KMS-11 (cell line): ENCODE results near the gene GPR21.

Experiments
- H2AFZ ChIP-seq: fragments of 200-600 bp; sonication (generic); 2 replicates; pipeline ENCODE4 v1.6.1; 2016; ENCODE audit warnings: antibody characterized with exemption, mixed run types, low read depth
- H3K27ac ChIP-seq: fragments of 200-600 bp; sonication (generic); 2 replicates; pipeline ENCODE4 v1.6.1; 2016; ENCODE audit warnings: mild to moderate bottlenecking, mixed run types
- H3K27me3 ChIP-seq: fragments of 200-600 bp; sonication (generic); 2 replicates; pipeline ENCODE4 v1.6.1; 2017; ENCODE audit warnings: mild to moderate bottlenecking, low read depth, mixed run types, moderate library complexity; ENCODE audit not compliant: insufficient read depth
- H3K36me3 ChIP-seq: fragments of 200-600 bp; sonication (generic); 2 replicates; pipeline ENCODE4 v1.6.1; 2017; ENCODE audit warnings: mild to moderate bottlenecking, mixed run types; ENCODE audit not compliant: insufficient read depth
- H3K4me1 ChIP-seq: fragments of 200-600 bp; sonication (generic); 2 replicates; pipeline ENCODE4 v1.6.1; 2016; ENCODE audit warnings: mild to moderate bottlenecking, low read depth, mixed run types; ENCODE audit not compliant: poor library complexity, severe bottlenecking
- H3K4me2 ChIP-seq: fragments of 200-600 bp; sonication (generic); 2 replicates; pipeline ENCODE4 v1.7.0; 2016; ENCODE audit warnings: mild to moderate bottlenecking, mixed run types
- H3K4me3 ChIP-seq: fragments of 200-600 bp; sonication (generic); IDR thresholded peaks from 2 replicates; pipeline ENCODE4 v1.6.1; 2017; ENCODE audit warnings: low read depth, low read length, mixed read lengths; ENCODE audit not compliant: insufficient read depth
- H3K79me2 ChIP-seq: fragments of 200-600 bp; sonication (generic); 2 replicates; pipeline ENCODE4 v1.6.1; 2016; ENCODE audit warnings: low read depth, mixed run types; ENCODE audit not compliant: insufficient read depth
- H3K9ac ChIP-seq: fragments of 200-600 bp; sonication (generic); 2 replicates; pipeline ENCODE4 v1.6.1; 2016; ENCODE audit warnings: mild to moderate bottlenecking, mixed run types
- H4K20me1 ChIP-seq: fragments of 200-600 bp; sonication (generic); 2 replicates; pipeline ENCODE4 v1.6.1; 2016; ENCODE audit warnings: mild to moderate bottlenecking, mixed run types; ENCODE audit not compliant: insufficient read depth
- CTCF ChIP-seq: fragments of 200-600 bp; sonication (generic); conservative IDR thresholded peaks from 2 replicates; pipeline ENCODE4 v1.6.1; 2017; ENCODE audit warnings: low read depth, mild to moderate bottlenecking, antibody characterized with exemption, low read length, moderate library complexity, mixed read lengths

Gene GPR21

DNA sequence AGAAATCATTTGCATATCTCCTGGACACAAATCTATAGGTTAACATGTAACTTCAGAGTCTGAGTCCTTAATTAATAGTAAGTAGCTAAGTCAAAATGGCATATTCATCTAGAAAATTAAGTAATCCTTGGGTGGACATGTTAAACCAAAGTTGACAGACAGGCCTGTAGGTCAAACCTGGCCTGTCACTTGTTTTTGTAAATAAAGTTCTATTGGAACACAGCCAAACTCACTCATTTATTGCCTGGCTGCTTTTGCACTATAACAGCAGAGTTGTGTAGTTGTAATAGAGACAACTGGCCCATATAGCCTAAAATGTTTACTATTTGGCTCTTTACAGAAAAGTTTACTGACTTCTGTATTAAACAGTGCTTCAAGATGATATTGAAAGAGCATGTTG is 24.6 kb upstream of the GPR21 start:
- H3K36me3 ChIP-seq, result no peaks in the 10 kb centered on the region
- H2AFZ ChIP-seq, result no peak overlapping the region
- no peak overlapping the region for H3K27ac ChIP-seq
- H3K27me3 ChIP-seq, result no peaks in the 10 kb centered on the region
- no peak overlapping the region for H3K4me3 ChIP-seq
- no peak overlapping the region for H3K4me2 ChIP-seq
- no peak for TF ChIP-seq CTCF
- no peaks in the 10 kb centered on the region for H3K4me1 ChIP-seq
- H4K20me1 ChIP-seq, result no peaks in the 10 kb centered on the region
- H3K9ac ChIP-seq, result no peak overlapping the region
- H3K79me2 ChIP-seq, result no peaks in the 10 kb centered on the region

GRCh38 chr9:123011380-123011779 is 22.1 kb upstream of the GPR21 start:
- H4K20me1 ChIP-seq, result no peaks in the 10 kb centered on the region
- 0 out of 2 replicates have a peak, but pooled peaks cover 3% of the 10 kb centered on the region for H3K36me3 ChIP-seq
- H3K27ac ChIP-seq, result no peak overlapping the region
- H2AFZ ChIP-seq, result no peak overlapping the region
- no peaks in the 10 kb centered on the region for H3K79me2 ChIP-seq
- no peak overlapping the region for H3K9ac ChIP-seq
- H3K27me3 ChIP-seq, result no peaks in the 10 kb centered on the region
- H3K4me3 ChIP-seq, result no peak overlapping the region
- no peak overlapping the region for H3K4me2 ChIP-seq
- no peaks in the 10 kb centered on the region for H3K4me1 ChIP-seq
- TF ChIP-seq CTCF, result no peak

DNA sequence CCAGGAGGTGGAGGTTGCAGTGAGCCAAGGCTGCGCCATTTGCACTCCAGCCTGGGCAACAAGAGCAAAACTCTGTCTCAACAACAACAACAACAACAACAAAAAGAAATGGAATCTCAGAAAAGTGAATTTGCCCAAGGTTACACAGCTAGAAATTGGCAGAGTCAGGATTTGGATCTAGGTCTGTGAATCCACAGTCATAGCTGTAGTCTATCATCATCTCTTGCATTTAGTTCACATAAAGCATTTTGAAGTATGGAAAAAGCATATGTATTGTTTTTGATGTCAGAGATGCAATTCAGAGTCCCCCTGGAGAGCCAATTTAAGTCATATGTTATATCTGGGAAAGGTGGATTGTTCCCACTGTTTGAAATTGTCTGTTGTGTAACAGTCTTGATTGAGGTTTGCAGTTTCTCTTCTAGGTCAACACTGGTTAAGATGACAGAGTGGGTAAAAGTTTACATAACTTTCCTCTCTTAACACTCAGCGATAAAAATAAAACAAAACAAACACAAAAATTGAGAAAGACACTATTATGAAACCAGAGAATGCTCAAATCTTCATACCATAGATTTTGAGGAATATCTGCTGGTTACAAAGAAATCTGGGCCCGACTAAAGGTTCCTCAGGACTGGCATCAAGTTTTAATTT is 21.5 kb upstream of the GPR21 start:
- Histone ChIP-seq H2AFZ (no peak overlapping the region), H3K4me2 (no peak overlapping the region), H3K4me3 (no peak overlapping the region), H3K9ac (no peak overlapping the region), H3K4me1 (no peaks in the 10 kb centered on the region), H3K79me2 (no peaks in the 10 kb centered on the region), H3K36me3 (0 out of 2 replicates have a peak, but pooled peaks cover 3% of the 10 kb centered on the region), H4K20me1 (no peaks in the 10 kb centered on the region), H3K27ac (no peak overlapping the region), H3K27me3 (no peaks in the 10 kb centered on the region)
- TF ChIP-seq CTCF, result no peak

DNA sequence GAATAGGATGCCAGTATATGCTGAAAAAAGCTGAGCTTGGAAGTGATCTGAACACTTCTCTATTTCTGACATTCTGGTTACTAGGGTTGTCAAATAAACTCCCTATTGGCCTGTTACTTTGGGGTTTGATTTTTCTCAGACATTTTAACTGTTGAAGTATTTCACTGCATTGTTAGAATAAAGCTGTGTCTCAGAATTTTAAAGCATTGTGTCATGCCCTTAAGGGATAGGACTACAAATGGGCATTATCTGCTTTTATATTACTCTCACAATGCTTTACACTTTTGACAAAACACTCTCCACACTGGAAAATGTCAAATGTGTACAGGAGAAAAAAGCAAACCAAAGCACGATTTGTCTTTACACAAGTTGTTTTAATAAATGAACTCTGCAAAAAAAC is 16.8 kb upstream of the GPR21 start:
- Histone ChIP-seq H3K4me1 (no peaks in the 10 kb centered on the region), H3K27ac (no peak overlapping the region), H4K20me1 (no peaks in the 10 kb centered on the region), H3K9ac (no peak overlapping the region), H3K4me3 (no peak overlapping the region), H3K79me2 (no peaks in the 10 kb centered on the region), H3K27me3 (no peaks in the 10 kb centered on the region), H3K36me3 (0 out of 2 replicates have a peak, but pooled peaks cover 3% of the 10 kb centered on the region), H2AFZ (no peak overlapping the region), H3K4me2 (no peak overlapping the region)
- no peak for TF ChIP-seq CTCF
